T-helper 1 cell (primary cell): ENCODE results near the gene KRTAP4-16.
"Not testable (repeated sequence)": the region's sequence is repeated elsewhere in the genome, so short reads cannot be mapped to it uniquely, and the experiment has no call there.

Source experiments
- DNase-seq, 5 donors: peaks; one replicate each; pipeline ENCODE4 v3.0.0-alpha.2; 2012 to 2020

The KRTAP4-16 gene

DNA sequence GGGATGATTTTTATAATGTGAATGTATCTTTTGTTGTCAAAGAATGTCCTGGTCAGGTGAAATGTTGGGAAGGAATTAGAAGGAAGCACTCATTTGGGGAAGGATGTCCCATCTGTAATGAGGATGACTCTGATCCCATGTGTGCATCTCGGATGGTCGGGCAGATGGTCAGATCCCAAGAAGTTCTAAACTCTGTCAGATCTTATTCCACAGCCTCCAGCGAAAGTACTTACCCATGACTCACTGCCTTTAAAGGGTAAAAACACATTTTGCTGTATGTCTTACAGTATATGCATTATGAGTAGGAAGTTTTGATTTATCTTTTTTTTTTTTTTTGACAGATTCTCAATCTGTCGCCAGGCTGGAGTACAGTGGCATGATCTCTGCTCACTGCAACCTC is 16.7 kb upstream of the KRTAP4-16 start:
- DNase-seq, result no peak

DNA sequence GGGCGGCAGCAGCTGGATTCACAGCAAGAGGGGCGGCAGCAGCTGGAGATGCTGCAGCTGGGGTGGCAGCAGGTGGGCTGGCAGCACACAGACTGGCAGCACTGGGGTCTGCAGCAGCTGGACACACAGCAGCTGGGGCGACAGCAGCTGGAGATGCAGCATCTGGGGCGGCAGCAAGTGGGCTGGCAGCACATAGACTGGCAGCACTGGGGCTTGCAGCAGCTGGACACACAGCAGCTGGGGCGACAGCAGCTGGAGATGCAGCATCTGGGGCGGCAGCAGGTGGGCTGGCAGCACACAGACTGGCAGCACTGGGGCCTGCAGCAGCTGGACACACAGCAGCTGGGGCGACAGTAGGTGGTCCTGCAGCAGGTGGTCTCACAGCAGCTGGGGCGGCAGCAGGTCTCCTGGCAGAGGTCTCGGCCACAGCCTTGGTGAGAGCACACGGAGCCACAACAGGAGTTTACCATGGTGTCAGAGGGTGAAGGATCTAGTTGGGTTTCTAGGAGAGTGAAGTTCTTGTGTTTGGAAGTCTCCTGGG is 15.9 kb upstream of the KRTAP4-16 start, which contains the start of gene KRTAP4-11:
TSS of gene KRTAP4-11 (minus strand) at position 528 of the 541 bp plus-strand sequence. CDS start at position 470, 58 bp downstream.
- DNase-seq, result not testable (repeated sequence)

DNA sequence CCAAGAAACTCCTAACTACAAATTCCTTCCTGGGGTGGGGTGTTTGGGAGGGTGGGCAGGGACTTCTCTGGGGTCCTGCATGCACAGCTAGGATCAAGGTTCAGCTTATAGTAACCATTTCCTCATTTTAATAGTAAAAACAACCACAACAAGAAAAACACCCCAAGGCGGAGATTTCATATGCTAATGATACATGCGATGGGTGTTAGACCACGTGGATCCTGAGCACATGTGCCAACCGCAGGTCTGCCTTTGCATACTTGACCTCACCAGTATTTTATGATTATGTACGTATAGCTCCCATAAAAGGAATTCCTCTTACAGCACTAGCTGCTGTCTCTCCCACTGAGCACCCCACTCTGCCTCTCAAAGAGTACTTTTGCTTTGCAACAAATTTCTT is 14.3 kb upstream of the KRTAP4-16 start:
- DNase-seq, result no peak

DNA sequence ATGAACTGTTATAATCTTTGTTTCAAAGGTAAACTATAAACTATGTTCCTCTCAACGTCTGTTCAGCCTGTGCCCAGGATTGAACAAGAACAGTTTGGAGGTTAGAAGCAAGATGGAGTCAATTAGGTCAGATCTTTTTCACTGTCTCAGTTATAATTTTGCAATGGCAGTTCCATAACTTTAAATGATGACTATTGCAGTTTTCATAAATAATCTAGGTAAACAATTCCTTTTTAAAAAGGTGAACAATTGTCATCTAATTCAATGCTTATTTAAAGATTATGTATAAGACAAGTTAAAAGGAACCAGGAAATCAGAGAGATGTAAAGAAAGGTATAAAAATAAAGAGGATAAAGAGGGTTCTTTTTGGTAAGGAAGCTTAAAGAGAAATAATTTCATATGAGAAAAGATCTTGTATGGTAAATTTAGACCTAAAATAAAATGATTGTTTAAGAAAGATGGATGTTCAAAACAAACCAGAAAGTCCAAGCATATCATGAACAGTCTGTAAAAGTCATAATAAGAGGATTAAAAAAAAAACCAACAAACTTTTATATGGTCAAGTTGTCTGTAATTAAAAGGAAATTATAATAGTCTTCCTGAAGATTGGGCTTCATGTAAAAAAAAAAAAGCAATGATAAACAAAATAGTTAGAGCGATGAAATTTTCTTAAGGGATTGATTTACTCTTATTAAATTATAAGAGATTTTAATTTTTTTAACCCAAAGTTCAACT is 9.3 kb upstream of the KRTAP4-16 start:
- no peak for DNase-seq

DNA sequence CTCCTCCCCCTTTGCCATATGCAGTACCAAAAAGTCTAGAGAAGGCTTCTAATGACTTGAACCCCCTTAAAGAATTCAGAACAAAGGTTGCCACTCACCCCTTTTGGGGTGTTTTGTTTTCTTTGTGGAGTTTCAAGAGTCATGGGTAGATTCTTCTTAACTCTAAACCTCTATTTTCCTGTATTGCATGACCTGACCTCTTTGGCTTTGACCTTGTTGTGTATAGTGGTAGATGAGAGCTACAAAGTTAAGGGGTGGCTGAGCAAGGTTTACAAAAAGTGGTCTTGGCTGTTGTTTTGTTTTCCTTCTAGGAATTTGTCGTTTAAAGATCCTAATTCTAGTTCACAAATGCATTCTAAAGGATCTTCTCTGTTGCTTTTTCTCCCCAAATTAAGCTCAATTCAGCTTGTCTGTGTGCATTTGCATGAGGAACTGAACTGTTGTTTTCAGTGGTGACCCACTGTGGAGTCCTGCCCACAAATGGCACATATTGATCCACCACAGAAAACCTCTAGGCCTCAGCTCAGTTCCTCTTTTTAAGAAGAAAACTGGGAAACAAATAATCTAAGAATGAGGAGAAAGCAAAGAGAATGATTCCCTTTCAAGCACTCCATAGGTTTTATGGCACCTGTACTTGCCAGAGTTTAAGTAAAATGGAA is 6.8 kb upstream of the KRTAP4-16 start:
- not testable (repeated sequence) for DNase-seq

DNA sequence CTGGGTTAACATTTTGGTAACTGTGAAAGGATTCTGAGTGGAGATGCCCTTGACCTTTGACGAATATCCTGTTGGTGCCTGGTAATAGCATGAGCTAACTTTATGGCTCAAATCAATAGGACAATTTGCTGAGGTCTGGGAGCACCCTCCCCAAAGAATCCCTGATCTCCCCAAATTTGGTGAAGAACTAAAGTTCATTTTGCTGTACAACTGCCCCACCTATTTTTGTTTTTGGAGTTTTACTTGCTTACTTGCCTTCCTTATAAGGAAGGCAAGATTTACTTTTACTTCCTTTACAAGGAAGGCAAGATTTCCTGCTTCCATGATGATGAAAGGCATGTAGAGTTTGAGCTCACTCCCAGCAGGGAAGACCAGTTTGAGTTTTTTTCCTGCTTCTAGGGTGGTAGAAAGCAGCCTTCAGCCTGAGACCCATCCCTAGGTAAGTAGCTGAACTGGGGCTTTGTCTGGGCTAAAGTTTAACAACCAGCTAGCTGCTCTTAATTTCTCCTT is 6.0 kb upstream of the KRTAP4-16 start:
- DNase-seq, result no peak

DNA sequence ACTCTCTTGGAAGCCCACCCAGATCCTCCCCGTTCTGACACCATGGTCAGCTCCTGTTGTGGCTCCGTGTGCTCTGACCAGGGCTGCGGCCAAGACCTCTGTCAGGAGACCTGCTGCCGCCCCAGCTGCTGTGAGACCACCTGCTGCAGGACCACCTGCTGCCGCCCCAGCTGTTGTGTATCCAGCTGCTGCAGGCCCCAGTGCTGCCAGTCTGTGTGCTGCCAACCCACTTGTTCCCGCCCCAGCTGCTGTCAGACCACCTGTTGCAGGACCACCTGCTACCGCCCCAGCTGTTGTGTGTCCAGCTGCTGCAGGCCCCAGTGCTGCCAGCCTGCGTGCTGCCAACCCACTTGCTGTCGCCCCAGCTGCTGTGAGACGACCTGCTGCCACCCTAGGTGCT is 3.3 kb upstream of the KRTAP4-16 start, which contains the start of gene KRTAP4-9:
TSS of gene KRTAP4-9 (plus strand) at position 43 of the 400 bp plus-strand sequence. CDS start at position 43, 0 bp downstream.
- not testable (repeated sequence) for DNase-seq

DNA sequence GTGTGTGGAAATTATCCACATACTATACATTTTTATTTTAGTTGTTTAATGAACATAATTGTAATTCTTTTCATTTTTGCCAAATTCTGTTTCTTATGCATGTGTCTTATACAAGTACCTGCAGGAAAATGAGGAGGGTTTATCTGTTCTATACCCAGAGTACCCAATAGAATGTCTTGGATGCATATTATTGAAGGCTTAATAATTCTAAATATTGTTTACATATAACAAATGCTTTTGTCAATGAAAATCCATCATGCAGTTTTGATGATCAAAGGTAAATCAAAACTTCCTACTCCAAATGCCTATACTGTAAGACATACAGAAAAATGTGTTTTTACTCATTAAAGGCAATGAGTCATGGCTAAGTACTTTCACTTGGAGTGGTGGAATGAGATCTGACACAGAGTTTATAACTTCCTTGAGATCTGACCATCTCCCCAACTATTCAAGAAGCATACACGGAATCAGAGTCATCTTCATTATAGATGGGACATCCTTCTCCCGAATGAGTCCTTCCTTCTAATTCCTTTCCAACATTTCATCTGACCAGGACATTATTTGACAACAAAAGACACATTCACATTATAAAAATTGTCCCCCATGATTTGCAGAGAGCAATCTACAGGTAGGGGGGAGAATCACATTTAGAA is 2.5 kb upstream of the KRTAP4-16 start:
- DNase-seq, result not testable (repeated sequence)

DNA sequence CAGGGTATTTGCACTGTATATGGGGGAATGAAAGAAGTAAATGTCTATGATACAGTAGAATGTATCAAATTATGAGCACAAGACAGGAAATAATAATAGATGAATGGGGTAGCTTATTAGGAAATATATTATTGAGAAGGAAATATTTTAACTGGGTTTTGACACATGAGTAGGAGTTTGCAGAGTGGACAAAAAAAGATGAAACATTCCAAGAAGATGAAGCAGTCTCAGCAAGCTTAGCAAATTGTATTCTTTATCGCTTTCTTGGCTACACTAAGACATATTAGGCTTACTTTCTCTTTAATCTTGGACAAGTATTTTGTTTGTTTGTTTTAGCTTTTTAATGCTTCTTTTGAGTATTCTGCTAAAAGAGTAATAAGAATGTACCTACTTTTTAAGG is 1.9 kb upstream of the KRTAP4-16 start:
- no peak for DNase-seq

DNA sequence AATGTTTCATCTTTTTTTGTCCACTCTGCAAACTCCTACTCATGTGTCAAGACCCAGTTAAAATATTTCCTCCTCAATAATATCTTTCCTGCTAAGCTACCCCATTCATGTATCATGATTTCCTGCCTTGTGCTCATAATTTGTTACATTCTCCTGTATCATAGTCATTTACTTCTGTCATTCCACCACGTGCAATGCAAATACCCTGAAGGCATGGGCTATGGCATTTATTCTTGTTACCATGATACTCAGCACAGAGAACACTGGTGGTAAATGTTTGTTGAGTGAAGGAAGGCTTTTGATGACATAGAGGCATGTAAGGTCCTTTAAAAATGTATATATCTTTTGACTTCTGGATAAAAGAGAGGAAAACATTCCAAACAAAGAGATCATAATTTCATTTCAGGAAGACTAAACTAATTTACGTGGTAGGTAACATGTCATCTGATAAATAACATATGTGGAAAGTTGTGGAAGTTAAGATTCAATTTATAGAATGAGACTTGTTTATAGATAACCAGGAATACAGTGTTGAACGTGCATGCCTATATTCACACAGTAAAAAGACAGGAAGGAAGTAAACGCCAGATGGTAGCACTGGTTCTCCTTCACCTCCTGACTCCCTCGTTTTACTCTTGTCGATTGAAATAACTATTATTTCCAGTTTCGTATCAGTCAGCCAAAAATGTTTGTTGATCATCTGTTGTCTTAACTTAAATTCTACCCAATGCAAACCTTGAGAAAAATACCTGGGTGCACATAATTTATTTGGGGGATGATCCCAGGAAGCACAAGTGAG is 2.1 kb downstream of the KRTAP4-16 start:
- not testable (repeated sequence) for DNase-seq

DNA sequence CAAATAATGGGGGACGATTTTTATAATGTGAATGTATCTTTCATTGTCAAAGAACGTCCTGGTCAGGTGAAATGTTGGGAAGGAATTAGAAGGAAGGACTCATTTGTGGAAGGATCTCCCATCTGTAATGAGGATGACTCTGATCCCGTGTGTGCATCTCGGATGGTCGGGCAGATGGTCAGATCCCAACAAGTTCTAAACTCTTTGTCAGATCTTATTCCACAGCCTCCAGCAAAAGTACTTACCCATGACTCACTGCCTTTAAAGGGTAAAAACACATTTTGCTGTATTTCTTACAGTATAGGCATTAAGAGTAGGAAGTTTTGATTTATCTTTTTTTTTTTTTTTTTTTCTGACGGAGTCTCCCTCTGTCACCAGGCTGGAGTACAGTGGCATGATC is 3.5 kb downstream of the KRTAP4-16 start:
- no peak for DNase-seq

DNA sequence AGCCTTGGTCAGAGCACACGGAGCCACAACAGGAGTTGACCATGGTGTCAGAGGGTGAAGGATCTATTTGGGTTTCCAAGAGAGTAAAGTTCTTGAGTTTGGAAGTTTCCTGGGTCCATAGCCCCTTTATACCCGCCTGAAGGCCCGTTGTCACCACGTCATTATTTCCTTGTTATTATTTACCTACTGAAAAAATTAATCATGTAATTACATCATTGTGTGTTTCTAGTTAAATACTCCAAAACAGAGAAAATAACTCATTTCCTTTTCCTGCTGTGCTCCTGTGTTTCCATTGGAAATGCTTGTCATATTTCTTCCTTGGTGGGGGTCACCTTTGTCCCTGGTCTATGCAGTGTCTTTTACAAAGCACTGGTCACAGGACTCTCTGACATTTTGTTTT is 4.0 kb downstream of the KRTAP4-16 start, which contains the start of gene KRTAP4-8:
TSS of gene KRTAP4-8 (minus strand) at position 101 of the 400 bp plus-strand sequence. CDS start at position 43, 58 bp downstream.
- DNase-seq, result no peak

DNA sequence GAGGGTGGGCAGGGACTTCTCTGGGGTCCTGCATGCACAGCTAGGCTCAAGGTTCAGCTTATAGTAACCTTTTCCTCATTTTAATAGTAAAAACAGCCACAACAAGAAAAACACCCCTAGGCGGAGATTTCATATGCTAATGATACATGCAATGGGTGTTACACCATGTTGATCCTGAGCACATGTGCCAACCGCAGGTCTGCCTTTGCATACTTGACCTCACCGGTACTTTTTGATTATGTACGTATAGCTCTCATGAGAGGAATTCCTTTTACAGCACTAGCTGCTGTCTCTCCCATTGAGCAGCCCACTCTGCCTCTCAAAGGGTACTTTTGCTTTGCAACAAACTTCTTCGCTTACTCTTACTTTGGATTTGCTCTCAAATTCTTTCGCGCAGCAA is 6.0 kb downstream of the KRTAP4-16 start:
- DNase-seq, result no peak

DNA sequence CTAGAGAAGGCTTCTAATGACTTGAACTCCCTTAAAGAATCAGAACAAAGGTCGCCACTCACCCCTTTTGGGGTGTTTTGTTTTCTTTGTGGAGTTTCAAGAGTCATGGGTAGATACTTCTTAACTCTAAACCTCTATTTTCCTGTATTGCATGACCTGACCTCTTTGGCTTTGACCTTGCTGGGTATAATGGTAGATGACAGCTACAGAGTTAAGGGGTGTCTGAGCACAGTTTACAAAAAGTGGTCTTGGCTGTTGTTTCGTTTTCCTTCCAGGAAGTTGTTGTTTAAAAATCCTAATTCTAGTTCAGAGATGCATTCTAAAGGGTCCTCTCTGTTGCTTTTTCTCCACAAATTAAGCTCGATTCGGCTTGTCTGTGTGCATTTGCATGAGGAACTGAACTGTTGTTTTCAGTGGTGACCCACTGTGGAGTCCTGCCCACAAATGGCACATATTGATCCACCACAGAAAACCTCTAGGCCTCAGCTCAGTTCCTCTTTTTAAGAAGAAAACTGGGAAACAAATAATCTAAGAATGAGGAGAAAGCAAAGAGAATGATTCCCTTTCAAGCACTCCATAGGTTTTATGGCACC is 13.2 kb downstream of the KRTAP4-16 start:
- not testable (repeated sequence) for DNase-seq

DNA sequence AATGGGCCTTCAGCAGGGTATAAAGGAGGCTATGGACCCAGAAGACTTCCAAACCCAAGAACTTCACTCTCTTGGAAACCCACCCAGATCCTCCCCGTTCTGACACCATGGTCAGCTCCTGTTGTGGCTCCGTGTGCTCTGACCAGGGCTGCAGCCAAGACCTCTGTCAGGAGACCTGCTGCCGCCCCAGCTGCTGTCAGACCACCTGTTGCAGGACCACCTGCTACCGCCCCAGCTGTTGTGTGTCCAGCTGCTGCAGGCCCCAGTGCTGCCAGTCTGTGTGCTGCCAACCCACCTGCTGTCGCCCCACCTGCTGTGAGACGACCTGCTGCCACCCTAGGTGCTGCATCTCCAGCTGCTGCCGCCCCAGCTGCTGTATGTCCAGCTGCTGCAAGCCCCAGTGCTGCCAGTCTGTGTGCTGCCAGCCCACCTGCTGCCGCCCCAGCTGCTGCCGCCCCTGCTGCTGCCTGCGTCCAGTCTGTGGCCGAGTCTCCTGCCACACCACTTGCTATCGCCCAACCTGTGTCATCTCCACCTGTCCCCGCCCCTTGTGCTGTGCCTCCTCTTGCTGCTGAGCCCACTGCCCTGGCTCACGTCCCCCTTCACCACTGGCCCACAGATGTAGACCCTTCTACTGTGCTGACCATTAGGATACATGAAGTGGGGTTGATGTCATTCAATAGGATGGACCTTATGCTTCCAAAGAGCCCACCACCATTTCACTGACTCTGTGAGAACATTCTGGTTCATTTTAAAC is 17.7 kb downstream of the KRTAP4-16 start, which contains the start of gene KRTAP4-7:
TSS of gene KRTAP4-7 (plus strand) at position 51 of the 757 bp plus-strand sequence. CDS start at position 108, 57 bp downstream.
- not testable (repeated sequence) for DNase-seq

DNA sequence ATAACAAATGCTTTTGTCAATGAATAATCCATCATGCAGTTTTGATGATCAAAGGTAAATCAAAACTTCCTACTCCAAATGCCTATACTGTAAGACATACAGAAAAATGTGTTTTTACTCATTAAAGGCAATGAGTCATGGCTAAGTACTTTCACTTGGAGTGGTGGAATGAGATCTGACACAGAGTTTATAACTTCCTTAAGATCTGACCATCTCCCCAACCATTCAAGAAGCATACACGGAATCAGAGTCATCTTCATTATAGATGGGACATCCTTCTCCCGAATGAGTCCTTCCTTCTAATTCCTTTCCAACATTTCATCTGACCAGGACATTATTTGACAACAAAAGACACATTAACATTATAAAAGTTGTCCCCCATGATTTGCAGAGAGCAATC is 18.6 kb downstream of the KRTAP4-16 start:
- DNase-seq, result not testable (repeated sequence)

DNA sequence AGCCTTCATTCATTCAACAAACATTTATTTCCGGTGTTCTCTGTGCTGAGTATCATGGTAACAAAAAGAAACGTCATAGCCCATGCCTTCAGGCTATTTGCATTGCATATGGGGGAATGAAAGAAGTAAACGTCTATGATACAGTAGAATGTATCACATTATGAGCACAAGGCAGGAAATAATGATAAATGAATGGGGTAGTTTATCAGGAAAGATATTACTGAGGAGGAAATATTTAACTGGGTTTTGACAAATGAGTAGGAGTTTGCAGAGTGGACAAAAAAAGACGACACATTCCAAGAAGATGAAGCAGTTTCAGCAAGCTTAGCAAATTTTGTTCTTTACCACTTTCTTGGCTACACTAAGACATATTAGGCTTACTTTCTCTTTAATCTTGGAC is 19.4 kb downstream of the KRTAP4-16 start:
- DNase-seq, result no peak

DNA sequence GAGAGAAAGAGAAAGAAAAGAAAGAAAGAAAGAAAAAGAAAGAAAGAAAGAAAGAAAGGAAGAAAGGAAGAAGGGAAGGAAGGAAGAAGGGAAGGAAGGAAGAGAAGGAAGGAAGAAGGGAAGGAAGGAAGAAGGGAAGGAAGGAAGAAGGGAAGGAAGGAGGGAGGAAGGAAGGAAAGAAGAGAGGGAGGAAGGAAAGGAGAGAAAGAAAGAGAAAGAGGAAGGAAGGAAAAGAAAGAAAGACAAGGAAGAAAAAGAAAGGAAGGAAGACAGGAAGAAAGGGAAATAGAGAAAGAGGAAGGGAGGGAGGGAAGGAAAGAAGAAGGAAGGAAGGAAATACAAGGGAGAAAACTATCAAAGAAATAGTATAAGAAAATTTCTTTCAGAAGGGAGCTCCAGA is 25.2 kb downstream of the KRTAP4-16 start:
- DNase-seq, result no peak

DNA sequence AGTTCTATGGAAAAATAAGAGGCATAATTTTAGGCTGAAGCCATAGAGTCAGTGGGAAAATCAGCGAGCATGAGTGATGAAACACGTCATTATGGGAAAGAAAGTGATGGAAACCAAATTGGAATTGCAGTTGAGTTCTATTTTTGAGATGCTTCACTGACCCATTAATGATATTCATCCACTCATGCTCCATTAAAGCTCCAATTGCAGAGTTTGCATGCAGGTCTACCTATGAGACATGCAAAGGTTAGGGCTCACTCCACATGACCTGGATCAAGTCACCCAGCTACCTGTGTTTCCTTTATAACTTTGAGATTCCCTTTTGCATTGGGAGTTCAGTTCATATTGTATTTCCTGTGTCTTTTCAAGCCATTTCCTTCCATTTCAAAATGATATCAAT is 28.3 kb downstream of the KRTAP4-16 start:
- DNase-seq, result no peak

DNA sequence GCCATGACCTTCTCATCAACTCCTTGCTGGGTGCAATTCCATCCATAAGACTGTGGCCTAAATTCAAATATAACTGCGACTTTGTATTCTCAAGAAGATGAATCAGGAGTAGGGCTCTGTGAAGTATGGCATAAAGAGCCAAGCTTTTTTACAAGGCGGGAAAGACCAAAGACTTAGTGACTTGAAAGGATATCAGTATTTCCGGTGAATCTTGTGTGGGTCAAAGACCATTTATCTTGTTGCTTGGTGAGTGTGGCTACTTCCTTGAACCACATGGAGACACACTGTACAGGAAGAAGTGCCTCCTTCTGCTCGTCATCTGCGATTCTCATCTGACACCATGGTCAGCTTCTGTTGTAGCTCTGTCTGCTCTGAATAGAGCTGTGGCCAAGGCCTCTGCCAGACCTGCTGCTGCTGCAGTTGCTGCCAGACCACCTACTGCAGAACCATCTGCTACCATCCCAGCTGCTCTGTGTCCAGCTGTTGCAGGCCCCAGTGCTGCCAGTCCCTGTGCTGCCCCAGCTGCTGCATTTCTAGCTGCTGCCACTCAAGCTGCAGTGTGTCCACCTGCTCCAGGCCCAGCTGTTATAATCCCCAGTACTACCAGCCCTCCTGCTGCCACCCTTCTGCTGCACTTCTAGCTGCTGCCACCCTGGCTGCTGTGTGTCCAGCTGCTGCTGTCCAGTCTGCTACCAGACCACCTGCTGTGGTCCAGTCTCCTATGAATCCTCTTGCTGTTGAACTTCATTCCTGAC is 30.2 kb downstream of the KRTAP4-16 start:
- DNase-seq, result no peak
